Stimulated activated CD4-positive, alpha-beta T cell treated with anti-CD3 and anti-CD28 coated beads, Interleukin-12 subunit alpha, Interleukin-12 subunit beta, amount 100 ng/mL, for 4 hours (primary cell): ENCODE results near the gene CKM.
"Not testable (repeated sequence)": the region's sequence is repeated elsewhere in the genome, so short reads cannot be mapped to it uniquely, and the experiment has no call there.

Experiments used
- DNase-seq: peaks from one replicate; pipeline ENCODE4 v3.0.0-alpha.2; 2020

The CKM gene

GRCh38 chr19:45280471-45280961 lies 42.2 kb downstream of the CKM start:
- DNase-seq, result no peak

DNA sequence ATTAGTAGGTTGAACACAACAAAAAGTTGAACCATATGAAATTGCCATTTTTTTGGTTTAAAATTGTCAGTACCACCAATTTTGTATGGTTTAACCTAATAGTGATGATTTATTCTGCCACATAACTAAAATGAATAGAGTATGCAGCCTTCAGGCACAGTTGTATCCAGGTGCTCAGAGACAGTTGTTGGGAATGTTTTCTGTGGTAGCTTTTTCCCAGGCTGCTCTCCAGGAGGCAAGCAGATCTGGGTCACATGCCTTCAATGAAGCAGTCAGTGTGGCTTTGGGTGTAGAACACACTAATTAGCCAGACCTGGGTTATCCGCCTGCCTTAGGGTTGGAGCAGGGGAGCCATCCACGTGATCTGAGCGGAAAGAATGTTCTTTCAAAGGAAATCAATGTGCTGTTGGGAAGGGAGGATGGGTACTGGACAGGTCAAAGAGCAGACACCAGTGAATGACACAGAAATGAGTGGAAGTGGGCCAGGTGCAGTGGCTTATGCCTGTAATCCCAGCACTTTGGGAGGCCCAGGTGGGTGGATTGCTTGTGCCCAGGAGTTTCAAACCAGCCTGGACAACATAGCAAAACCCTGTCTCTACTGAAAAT lies 43.0 kb downstream of the CKM start:
- DNase-seq, result no peak

- DNase-seq, result no peak
Observed at GRCh38 chr19:45278087-45278486, 44.6 kb downstream of the CKM start.

GRCh38 chr19:45276284-45276687 lies 46.4 kb downstream of the CKM start:
- DNase-seq, result no peak

- no peak for DNase-seq
Observed at GRCh38 chr19:45275370-45275971, 47.2 kb downstream of the CKM start.

DNA sequence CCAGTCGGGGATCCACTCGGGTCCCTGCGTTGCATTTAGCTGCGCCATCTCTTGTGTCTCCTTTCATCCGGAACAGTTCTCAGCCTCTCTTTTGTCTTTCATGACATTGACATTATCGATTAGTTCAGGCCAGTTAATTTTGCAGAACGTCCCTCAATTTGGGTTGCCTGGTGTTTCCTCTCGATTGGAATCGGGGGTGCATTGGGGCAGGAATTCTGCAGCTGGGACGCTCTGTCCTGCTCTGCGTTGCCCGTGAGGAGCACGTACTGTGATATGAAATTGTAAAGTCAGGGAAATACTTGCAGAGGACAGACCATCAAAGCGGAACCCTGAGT lies 49.2 kb downstream of the CKM start:
- DNase-seq, result no peak

GRCh38 chr19:45271735-45272108 lies 51.0 kb downstream of the CKM start:
- no peak for DNase-seq

- DNase-seq, result no peak
Observed at GRCh38 chr19:45271098-45271734, 51.5 kb downstream of the CKM start.

DNA sequence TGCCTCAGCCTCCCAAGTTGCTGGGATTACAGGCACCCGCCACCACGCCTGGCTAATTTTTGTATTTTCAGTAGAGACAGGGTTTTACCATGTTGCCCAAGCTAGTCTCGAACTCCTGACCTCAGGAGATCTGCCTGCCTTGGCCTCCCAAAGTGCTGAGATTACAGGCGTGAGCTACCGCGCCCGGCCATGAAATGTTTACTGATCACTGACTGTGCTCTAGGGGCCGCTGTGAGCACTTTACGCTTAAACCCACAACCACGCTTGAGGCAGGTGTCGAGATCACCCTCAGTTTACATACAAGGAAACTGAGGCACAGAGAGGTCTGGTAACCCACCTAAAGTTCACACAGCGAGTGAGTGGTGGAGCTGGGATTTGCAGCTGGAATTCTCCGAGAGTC lies 52.7 kb downstream of the CKM start:
- not testable (repeated sequence) for DNase-seq

DNA sequence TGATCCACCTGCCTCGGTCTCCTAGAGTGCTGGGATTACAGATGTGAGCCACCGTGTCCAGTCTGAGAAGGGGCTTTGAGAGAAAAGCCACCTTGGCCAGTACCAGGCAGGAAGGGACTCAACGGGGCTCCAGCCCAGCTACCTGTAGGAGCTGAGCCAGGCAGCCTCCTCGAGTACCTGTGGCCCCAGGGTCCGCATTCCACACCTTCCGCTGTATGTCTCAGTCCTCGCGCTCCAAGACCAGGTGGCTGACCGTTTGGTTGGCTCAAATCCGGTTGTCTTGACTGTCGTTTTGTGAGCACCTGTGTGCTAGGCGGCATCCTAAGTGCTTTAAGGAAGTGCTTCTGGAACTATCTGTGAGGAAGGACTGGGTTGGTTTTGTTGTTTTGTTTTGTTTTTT lies 55.4 kb downstream of the CKM start:
- DNase-seq, result no peak

GRCh38 chr19:45265375-45265774 lies 57.3 kb downstream of the CKM start:
- no peak for DNase-seq

GRCh38 chr19:45264781-45265317 lies 57.8 kb downstream of the CKM start:
- no peak for DNase-seq

DNA sequence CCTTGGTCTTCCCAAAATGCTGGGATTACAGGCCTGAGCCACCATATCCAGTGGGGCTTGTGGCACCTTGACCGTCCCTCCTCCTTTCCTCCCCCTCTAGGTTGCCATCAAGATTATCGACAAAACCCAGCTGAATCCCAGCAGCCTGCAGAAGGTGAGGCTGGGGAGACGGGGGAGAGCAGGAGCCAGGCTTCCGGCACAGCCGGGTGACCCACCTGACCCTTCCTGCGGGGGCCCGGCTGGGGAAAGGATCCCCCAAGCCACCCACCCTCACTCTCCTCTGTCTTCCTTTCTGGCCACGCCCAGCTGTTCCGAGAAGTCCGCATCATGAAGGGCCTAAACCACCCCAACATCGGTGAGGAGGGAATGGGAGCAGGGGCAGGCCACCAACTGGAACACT lies 59.7 kb downstream of the CKM start:
- DNase-seq, result no peak

DNA sequence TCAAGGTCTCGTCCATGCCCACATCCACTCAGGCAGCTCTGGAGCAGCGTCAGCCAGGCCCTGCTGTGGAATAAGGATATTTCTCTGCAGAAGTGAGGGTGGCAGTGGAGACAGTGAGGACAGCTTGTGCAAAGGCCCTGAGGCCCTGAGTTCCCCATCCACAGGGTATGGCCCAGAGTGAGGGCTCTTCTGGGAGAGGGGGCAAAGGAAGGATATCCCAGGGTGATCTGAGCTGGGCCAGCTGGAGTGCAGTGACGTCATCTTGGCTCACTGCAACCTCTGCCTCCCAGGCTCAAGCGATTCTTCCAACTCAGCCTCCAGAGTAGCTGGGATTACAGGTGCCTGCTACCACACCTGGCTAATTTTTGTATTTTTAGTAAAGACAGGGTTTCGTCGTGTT lies 60.1 kb downstream of the CKM start:
- no peak for DNase-seq

- no peak for DNase-seq
Observed at GRCh38 chr19:45258862-45259261, 63.8 kb downstream of the CKM start.

- no peak for DNase-seq
Observed at GRCh38 chr19:45256836-45257235, 65.8 kb downstream of the CKM start.
